GM18517 (cell line): ENCODE measurements around the gene POLR3E.

ENCODE experiments used
- ATAC-seq: cut with Tn5 transposase; IDR thresholded peaks from one replicate; pipeline ENCODE4 v1.9.1; 2021; ENCODE audit warnings: mild to moderate bottlenecking, moderate library complexity; ENCODE audit not compliant: unreplicated experiment

Gene POLR3E

GRCh38 chr16:22314661-22315626, 17.7 kb downstream of the POLR3E start:
- no peak for ATAC-seq

- no peak for ATAC-seq
These were observed 18.8 kb downstream of the POLR3E start for GRCh38 chr16:22315979-22316378.

- no peak for ATAC-seq
These were observed 19.2 kb downstream of the POLR3E start for GRCh38 chr16:22316411-22316811.

GRCh38 chr16:22317001-22317530, 19.9 kb downstream of the POLR3E start:
- no peak for ATAC-seq

- ATAC-seq = no peak
These were observed 20.4 kb downstream of the POLR3E start for GRCh38 chr16:22317625-22318024.

- ATAC-seq = no peak
These were observed 21.6 kb downstream of the POLR3E start for GRCh38 chr16:22318690-22319358.

GRCh38 chr16:22320572-22321339, 23.5 kb downstream of the POLR3E start:
- no peak for ATAC-seq

GRCh38 chr16:22321340-22322001, 24.3 kb downstream of the POLR3E start:
- no peak for ATAC-seq

- ATAC-seq = no peak
These were observed 24.8 kb downstream of the POLR3E start for GRCh38 chr16:22322021-22322471.

GRCh38 chr16:22322741-22323140, 25.5 kb downstream of the POLR3E start:
- no peak for ATAC-seq

GRCh38 chr16:22323173-22323958, 26.2 kb downstream of the POLR3E start:
- no peak for ATAC-seq

GRCh38 chr16:22323959-22324786, 27.0 kb downstream of the POLR3E start:
- no peak for ATAC-seq

GRCh38 chr16:22324787-22325597, 27.8 kb downstream of the POLR3E start:
- no peak for ATAC-seq

- no peak for ATAC-seq
These were observed 28.6 kb downstream of the POLR3E start for GRCh38 chr16:22325598-22326368.

- ATAC-seq = no peak
These were observed 29.1 kb downstream of the POLR3E start for GRCh38 chr16:22326369-22326652.

GRCh38 chr16:22326771-22327445, 29.7 kb downstream of the POLR3E start:
- no peak for ATAC-seq

- ATAC-seq = no peak
These were observed 30.2 kb downstream of the POLR3E start for GRCh38 chr16:22327446-22327775.
